Inflammatory macrophage treated with lipopolysaccharide for 1 hour (primary cell): ENCODE data around the gene COX5A.

ENCODE experiments used
- DNase-seq, 2 donors: peaks; one replicate each; pipeline ENCODE4 v3.0.0-alpha.2; 2020 to 2022

The COX5A gene

GRCh38 chr15:74937590-74938371, at the start of gene COX5A:
COX5A (minus strand) TSS chr15:74938073; CDS start chr15:74938014, 59 bp downstream.
- peak; percentile 96 for DNase-seq

- DNase-seq: peak; percentile 49 to 76
Observed at GRCh38 chr15:74983725-74984231, 45.9 kb upstream of the COX5A start.

- peak; percentile 41 to 77 for DNase-seq
Observed at GRCh38 chr15:74982183-74982582, 44.3 kb upstream of the COX5A start.

GRCh38 chr15:74978503-74978902, 40.6 kb upstream of the COX5A start:
- DNase-seq: no peak

DNA sequence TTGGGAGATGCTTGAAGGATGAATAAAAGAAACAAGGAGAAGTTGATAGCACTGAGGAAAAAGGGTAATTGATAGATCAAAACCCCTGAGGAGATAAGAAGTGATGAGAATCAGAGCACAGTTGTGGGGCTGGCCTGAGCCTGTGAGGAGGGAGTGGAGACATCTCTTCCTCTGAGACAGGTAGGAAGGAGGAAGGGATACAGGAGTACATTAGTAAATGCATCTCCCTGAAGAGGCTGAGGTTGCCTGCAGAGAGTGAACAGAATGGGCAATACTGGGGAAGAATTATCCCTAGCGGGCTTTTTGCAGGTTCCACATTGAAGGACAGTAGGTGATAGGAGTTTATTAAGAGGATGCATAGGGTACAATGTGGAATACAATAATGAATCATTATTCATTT, 40.2 kb upstream of the COX5A start:
- no peak for DNase-seq

DNA sequence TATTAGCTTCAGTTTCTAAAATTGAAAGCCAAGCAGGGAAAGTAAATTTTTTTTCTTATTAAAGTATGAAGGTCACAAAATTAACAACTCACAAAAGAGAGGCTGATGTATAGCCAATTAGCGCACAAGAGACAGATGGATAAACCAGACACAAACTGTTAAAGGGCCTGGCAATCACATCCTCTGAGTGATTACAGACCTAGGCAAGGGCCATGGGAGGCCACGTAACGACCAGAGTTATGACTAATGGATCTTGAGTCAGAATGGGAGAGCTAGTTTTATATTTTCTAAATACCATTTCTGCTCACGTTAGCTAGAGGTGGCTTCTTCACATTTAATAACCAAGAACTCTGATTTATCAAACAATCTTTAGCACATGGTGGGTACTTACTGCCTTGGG, 39.7 kb upstream of the COX5A start:
- DNase-seq: no peak

DNA sequence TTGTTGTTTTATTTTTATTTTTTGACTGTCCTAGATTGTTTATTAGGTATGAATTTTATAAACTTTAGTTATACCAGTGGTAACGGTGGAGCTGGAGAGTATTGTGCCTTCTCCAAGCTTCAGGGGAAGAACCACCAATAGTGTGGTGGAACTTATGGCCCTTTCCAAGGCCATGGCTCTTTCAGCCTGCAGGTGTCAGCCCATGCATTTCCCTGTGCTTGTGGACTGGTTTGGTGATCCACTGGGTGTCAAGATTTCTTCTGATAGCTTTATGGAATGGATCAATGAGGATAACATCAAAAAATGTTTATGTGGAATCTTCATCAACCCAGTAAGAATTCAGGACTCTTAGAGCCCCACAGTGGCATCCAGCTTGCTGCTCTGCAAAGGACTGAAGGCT, 38.3 kb upstream of the COX5A start:
- DNase-seq: no peak

- DNase-seq: no peak
Observed at GRCh38 chr15:74967670-74968069, 29.8 kb upstream of the COX5A start.

DNA sequence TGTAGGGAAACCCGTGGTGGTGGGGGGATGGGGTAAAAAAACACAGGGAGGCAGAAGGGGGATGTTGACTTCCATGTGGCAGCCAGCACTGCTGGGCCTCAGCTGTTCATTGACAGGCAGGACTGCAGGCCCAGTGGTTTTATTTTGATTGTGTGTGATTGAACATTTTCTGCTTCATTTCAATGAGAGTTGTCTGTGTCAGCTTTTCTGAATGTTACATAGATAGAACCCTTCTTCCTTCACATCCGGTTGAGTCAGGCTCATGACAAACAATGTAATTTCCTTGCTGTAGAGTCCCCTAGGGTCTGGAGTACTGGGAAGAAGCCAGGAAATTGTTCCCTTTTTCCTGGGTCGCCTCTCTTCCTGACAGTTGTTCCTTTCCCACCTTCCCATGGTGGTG, 26.9 kb upstream of the COX5A start:
- no peak for DNase-seq

GRCh38 chr15:74963213-74963612, 25.3 kb upstream of the COX5A start:
- no peak for DNase-seq

DNA sequence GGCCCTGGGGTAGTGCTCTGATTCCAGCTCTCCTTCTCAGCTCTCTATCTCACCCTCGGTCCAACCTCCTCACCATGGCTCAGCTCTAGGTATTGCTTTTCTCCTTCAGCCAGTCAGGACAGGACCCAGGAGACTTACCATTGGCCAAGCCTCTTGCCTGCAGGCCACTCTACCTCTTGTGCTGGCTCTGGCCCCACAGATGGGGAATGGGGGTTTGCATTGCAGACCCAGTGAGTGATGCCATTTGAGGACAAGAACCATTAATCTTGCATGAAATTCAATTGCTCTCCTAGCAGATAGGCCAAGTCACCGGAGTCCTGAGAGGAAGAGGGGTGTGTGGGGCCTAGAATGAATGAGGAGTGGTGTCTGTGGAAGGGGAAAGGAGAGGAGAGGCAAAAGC, 24.8 kb upstream of the COX5A start:
- no peak for DNase-seq

- no peak for DNase-seq
Observed at GRCh38 chr15:74962219-74962618, 24.3 kb upstream of the COX5A start.

GRCh38 chr15:74961616-74962015, 23.7 kb upstream of the COX5A start:
- no peak for DNase-seq

- DNase-seq: no peak
Observed at GRCh38 chr15:74960995-74961588, 23.2 kb upstream of the COX5A start.

DNA sequence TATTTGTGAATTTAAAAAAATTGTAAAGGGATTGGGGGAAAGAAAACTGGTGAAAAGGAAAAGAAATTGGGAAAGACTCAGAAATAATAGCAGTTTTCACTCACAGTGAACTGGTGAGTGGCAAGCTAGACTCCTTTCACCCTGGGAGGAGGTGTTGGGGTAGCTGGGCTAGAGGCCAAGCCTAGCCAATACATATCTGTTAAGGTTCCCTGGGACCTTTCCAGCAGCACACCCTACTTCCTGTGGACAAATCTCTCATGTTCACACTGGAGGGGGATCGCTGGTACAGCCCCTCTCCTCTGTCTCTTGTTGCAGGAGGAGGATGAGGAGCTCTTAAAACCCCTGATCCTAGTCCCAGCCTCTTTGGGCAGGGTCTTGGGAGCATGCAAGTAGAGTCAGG, 22.4 kb upstream of the COX5A start:
- no peak for DNase-seq

GRCh38 chr15:74959586-74959939, 21.7 kb upstream of the COX5A start:
- DNase-seq: no peak

DNA sequence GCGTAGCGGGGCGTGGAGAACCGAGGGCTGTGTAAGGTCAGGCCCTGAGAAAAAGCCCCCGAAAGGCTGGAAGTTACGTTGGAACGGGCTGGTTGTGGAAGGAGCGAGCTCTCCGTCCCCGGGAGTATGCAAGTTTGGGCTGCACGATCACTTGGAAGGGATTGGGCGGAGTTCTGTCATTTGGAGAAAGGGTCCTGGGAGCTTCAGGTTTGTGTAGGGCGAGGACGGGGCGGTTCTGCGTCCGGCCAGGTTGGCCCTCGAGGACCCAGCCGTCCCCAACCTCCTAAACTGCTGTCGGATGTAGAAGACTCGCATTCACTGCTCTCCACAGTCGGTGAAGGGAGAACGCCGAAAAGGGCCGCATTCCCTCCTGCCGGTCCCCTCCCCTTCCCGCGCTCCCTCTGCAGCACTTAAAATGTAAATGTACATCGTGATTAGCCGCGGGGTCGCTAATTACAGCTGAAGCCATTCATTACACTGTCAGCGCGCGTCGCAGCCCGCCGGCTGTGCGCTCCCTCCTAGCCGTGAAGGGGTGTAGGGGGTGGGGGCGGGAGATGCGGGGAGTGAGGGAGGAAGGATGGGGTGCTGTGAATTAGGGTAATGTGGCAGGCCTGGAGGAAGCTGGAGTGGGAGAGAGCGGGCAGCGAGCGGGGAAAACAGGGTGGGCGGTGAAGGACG, 21.2 kb upstream of the COX5A start:
- no peak for DNase-seq

GRCh38 chr15:74958320-74958907, 20.5 kb upstream of the COX5A start:
- DNase-seq: peak; percentile 42 to 50

- DNase-seq: no peak
Observed at GRCh38 chr15:74957476-74958035, 19.7 kb upstream of the COX5A start.

DNA sequence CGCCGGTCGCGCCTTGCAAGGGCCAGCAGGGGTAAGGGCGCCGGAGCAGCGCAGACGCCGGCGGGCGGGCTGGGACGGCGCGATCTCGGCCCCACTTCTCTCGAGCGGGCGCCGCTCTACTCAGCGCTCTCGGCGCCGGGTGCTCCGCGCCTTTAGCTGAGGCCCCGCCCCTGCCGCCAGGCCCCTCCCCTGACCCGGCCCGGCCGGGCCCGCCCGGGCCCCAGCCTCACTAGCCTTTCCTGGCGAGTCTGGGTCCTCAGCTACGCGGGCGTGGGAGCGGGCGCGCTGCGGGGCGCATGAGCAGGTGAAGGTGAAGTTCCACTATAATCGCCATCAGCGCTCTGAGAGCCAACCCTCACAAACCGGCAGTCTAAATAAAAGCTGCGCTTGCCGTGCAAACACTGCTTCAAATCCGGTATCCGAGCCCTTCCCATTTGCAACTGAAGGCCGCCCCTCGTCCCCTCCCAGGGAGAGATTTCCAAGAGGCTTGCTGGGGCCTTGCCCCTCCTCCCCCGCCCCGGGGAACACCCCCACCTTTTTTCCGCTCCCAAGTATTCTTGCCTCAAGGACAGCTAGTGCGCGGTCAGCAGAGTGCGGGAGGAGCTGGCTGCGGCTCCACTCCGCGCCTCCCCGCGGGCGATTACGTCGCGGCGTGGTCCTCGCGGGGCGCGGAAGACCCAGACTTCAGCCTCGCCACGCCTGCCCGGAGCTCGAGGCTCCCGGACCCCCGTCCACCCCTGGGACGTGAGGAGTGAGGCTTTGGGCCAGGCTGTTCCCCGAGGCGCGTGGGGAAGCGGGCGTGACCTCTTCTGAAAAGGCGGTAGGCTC, 19.0 kb upstream of the COX5A start, which contains the start of gene RPP25:
Gene RPP25 (minus strand): TSS at position 125 of the 828 bp plus-strand sequence. CDS start 189 bp downstream, outside the sequence.
- DNase-seq: peak; percentile 49 to 66

DNA sequence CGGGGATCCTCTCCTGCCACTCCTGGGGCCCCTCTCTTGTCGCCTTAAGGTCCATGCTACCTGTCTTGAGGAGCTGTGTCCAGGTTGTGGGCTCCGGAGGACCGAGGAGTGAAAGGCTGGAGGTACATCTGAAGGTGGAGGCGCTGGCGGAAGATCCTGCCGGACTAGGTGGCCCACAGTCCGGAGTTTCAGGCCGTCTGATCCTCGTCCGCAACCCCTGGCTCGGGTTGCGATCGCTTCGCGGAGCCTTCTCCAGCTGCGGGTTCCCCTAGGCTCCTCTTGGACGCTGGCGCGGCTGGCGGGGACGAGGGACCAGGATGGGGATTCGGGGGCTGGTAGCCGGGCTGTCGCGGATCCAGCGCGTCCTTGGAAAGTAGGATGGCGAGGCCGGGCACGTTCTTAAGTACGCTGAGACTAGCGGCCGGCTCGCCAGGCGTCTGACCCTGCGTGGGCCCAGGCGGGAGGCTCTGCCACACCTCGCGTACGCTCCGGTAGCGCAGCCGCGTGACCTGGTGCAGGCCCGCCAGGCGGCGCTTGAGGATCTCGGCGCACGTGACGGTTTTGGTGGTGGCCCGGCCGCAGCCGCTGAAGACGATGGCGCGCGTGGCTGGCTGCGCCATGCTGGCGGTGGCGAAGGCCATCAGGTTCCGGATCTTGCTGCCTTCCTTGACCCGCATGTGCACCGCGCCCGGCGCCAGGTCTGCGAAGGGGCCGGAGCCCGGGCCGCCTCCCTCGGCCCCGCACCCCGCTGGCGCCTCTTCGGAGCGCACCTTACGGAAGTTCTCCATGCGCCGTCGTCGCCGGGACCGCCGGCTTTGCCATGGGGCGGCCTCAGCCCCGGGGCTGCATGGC, 18.1 kb upstream of the COX5A start:
- peak; percentile 39 to 53 for DNase-seq
